Karpas-422 (cell line): ENCODE data around the gene UBE2O. TPM values are rescaled to one million over a fixed set of nuclear protein-coding genes. Genes with fewer than 3 reads are reported as not detected.
A peak's percentile ranks its signal among the peaks of the same experiment; 100 is the strongest.

Experiments used
- DNase-seq: peaks from one replicate; pipeline ENCODE4 v3.0.0-alpha.2; 2015
- H2AFZ ChIP-seq: fragments of 200-600 bp; sonication (generic); 2 replicates; pipeline ENCODE4 v1.6.1; 2014; ENCODE audit warnings: antibody characterized with exemption, low read length, mixed read lengths
- H3K27ac ChIP-seq: fragments of 200-600 bp; sonication (generic); 2 replicates; pipeline ENCODE4 v1.5.1; 2014; ENCODE audit warnings: mild to moderate bottlenecking, low read length, moderate library complexity
- H3K27me3 ChIP-seq: fragments of 200-600 bp; sonication (generic); 2 replicates; pipeline ENCODE4 v1.6.1; 2014; ENCODE audit warnings: low read length, mixed read lengths
- H3K36me3 ChIP-seq: fragments of 200-600 bp; sonication (generic); 2 replicates; pipeline ENCODE4 v1.6.1; 2014; ENCODE audit warnings: low read length, mixed read lengths; ENCODE audit not compliant: insufficient read depth
- H3K4me1 ChIP-seq: fragments of 200-600 bp; sonication (generic); 2 replicates; pipeline ENCODE4 v1.6.1; 2014; ENCODE audit warnings: mild to moderate bottlenecking, low read length, mixed read lengths
- H3K4me2 ChIP-seq: fragments of 200-600 bp; sonication (generic); 2 replicates; pipeline ENCODE4 v1.6.1; 2014; ENCODE audit warnings: low read length, low read depth, mild to moderate bottlenecking; ENCODE audit not compliant: poor library complexity, severe bottlenecking
- H3K4me3 ChIP-seq: fragments of 200-600 bp; sonication (generic); 2 replicates; pipeline ENCODE4 v1.5.1; 2014; ENCODE audit warnings: mild to moderate bottlenecking, antibody characterized with exemption, low read length, mixed read lengths
- H3K79me2 ChIP-seq: fragments of 200-600 bp; sonication (generic); 2 replicates; pipeline ENCODE4 v1.6.1; 2014; ENCODE audit warnings: mild to moderate bottlenecking, low read length, mixed read lengths
- H3K9ac ChIP-seq: fragments of 200-600 bp; sonication (generic); 2 replicates; pipeline ENCODE4 v1.6.0; 2014; ENCODE audit warnings: low read length
- H3K9me2 ChIP-seq: fragments of 200-600 bp; sonication (generic), shearing (Covaris generic); replicated peaks from 2 replicates; pipeline ENCODE4 v1.6.0; 2014; ENCODE audit warnings: mild to moderate bottlenecking, low read length, moderate library complexity; ENCODE audit not compliant: insufficient read depth
- H3K9me3 ChIP-seq: fragments of 300-700, 200-600 bp; sonication (generic); 2 replicates; pipeline ENCODE4 v1.6.1; 2014; ENCODE audit warnings: low read length, mixed read lengths
- H4K20me1 ChIP-seq: fragments of 200-600 bp; sonication (generic); 2 replicates; pipeline ENCODE4 v1.6.1; 2014; ENCODE audit warnings: mild to moderate bottlenecking, antibody characterized with exemption, low read length, low read depth; ENCODE audit not compliant: insufficient read depth
- total RNA-seq: library from RNA; depleted of rRNA; stranded (reverse); fragments of >200 nt; shearing (Covaris generic); gene quantifications from 2 replicates; pipeline ENCODE4 v1.2.3, GENCODE V29; 2014; ENCODE audit warnings: low replicate concordance

Gene UBE2O
- total RNA-seq, 1 experiment from 2014 or later = 10.5 TPM

DNA sequence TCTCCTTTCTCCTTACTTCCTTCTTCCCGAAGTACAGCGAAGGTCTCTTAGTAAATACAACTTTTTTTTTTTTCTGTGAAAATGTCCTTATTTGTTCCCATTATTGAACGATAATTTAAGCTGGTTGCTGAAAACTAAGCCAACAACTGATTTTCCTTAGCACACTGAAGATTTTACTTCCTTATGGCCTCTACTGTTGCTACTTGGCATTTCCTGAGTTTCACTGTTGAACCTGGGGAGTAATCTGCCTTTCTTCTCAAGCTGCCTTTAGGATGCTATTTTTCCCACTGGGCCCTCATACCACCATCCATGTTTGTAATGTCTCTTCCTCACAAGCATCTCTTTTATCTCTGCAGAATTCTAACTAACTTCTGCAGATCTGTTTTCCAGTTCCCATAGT is 26.1 kb downstream of the UBE2O start:
- no peaks in the 10 kb centered on the region for H3K27me3 ChIP-seq
- peaks cover 84% of the 10 kb centered on the region for H3K4me1 ChIP-seq
- no peaks in the 10 kb centered on the region for H3K9me3 ChIP-seq
- no peak overlapping the region; the same call in 1 of the 2 replicates for H3K4me3 ChIP-seq
- H2AFZ ChIP-seq = no peak overlapping the region
- H4K20me1 ChIP-seq = peaks cover 45% of the 10 kb centered on the region
- no peaks in the 10 kb centered on the region for H3K36me3 ChIP-seq
- no peaks in the 10 kb centered on the region for H3K9me2 ChIP-seq
- H3K9ac ChIP-seq = no peak overlapping the region
- peak overlapping the region; percentile 75 for H3K27ac ChIP-seq
- H3K4me2 ChIP-seq = peak overlapping the region; percentile 71
- no peak for DNase-seq
- peaks cover 11% of the 10 kb centered on the region for H3K79me2 ChIP-seq

- peaks cover 48% of the 10 kb centered on the region for H4K20me1 ChIP-seq
Measured at GRCh38 chr17:76422860-76423259, 30.1 kb downstream of the UBE2O start.

DNA sequence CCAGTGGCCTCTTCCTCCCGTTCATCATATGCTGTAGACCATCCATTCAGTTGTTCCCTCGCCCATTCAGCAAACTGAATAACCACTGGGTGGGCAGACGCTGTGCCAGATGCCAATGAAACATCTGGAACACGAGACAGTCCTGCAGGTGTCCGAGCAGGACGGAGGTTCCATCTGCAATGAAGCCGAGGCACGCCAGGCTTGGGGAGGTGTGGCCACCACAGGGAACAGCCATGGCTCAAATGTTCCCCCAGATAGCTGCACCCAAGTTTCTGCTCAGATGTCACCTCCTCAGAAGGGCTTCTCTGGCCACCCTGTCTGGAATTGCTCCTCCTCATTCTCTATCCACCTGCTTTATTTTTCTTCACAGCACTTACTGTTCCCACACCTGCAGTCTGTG is 30.5 kb downstream of the UBE2O start:
- Histone ChIP-seq H3K9me2 (no peaks in the 10 kb centered on the region), H3K27me3 (no peaks in the 10 kb centered on the region), H2AFZ (no peak overlapping the region), H3K4me3 (no peak overlapping the region), H3K4me1 (peaks cover 71% of the 10 kb centered on the region), H3K9ac (no peak overlapping the region), H3K36me3 (no peaks in the 10 kb centered on the region), H3K27ac (no peak overlapping the region; the same call in 1 of the 2 replicates), H3K9me3 (no peaks in the 10 kb centered on the region), H4K20me1 (peaks cover 49% of the 10 kb centered on the region), H3K4me2 (peak overlapping the region; percentile 39), H3K79me2 (peaks cover 23% of the 10 kb centered on the region)
- DNase-seq = no peak

More at GRCh38 chr17:76422860-76423259, 30.1 kb downstream of the UBE2O start:
- H3K27me3 ChIP-seq = no peaks in the 10 kb centered on the region
- no peak overlapping the region for H2AFZ ChIP-seq
- H3K36me3 ChIP-seq = no peaks in the 10 kb centered on the region
- no peak overlapping the region for H3K9ac ChIP-seq
- H3K9me2 ChIP-seq = no peaks in the 10 kb centered on the region
- H3K9me3 ChIP-seq = no peaks in the 10 kb centered on the region
- peaks cover 23% of the 10 kb centered on the region for H3K79me2 ChIP-seq
- H3K4me3 ChIP-seq = no peak overlapping the region
- no peak for DNase-seq
- peaks cover 74% of the 10 kb centered on the region for H3K4me1 ChIP-seq
- H3K27ac ChIP-seq = no peak overlapping the region; the same call in 1 of the 2 replicates
- H3K4me2 ChIP-seq = peak overlapping the region; percentile 39

DNA sequence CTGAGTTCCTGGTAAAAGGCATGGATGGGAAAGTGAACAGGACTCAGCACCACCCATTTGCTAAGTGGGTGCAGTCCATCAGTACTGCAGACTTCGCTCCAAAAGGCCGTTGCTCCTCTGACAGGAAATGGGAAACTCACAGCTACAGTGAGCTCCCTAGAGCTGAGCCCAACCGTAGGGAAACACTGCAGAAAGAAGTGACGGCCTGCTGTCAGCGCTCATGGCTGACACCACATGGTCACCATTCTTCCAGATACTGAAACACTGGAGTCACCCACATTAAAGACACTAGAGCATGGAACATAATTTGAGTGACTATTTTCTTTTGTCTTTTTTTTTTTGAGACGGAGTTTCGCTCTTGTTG is 31.9 kb downstream of the UBE2O start:
- H3K9me2 ChIP-seq = no peaks in the 10 kb centered on the region
- peaks cover 57% of the 10 kb centered on the region for H3K4me1 ChIP-seq
- DNase-seq = no peak
- H3K27me3 ChIP-seq = no peaks in the 10 kb centered on the region
- H3K36me3 ChIP-seq = no peaks in the 10 kb centered on the region
- no peak overlapping the region for H2AFZ ChIP-seq
- no peak overlapping the region for H3K27ac ChIP-seq
- peaks cover 19% of the 10 kb centered on the region for H3K79me2 ChIP-seq
- H3K9ac ChIP-seq = peak overlapping the region; percentile 14; the same call in 1 of the 2 replicates
- H3K9me3 ChIP-seq = no peaks in the 10 kb centered on the region
- 0 out of 2 replicates have a peak overlapping the region, but pooled peaks have one; percentile 20 for H3K4me3 ChIP-seq
- peak overlapping the region; percentile 48 for H3K4me2 ChIP-seq
- H4K20me1 ChIP-seq = peaks cover 60% of the 10 kb centered on the region

DNA sequence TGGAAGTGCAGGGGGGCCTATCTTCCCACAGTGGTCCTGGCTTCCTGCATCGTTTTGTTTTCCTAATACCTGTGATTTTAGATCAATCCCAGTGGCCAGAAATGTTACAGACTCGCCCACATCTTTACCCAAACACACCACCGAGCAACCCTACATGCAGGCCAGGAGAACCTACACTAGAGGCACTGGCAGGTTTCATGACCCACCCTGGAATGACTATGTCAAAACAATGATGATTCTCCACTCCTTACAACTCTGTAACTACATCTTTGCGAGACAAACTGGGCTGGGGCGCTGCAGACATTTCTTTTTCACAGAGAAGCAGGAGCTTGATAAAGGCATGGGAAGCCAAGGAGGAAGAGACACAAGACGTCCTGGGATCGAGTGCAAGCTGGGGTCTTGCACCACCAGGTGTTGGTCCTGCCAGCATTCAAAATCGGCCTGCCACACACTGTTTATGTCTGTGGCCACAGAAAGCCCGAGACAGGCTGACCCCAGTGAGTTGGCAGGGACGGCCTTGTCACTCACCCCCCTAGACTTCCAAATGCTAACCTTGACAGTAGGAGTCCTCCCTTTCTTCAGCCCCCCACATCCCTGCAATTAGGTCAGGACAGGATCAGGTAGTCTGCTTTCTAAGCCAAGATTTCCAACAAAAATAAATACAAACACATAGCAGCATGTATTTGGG is 32.5 kb downstream of the UBE2O start:
- H3K9me2 ChIP-seq = no peaks in the 10 kb centered on the region
- H3K9me3 ChIP-seq = no peaks in the 10 kb centered on the region
- peaks cover 62% of the 10 kb centered on the region for H4K20me1 ChIP-seq
- H3K79me2 ChIP-seq = peaks cover 19% of the 10 kb centered on the region
- H3K9ac ChIP-seq = peak overlapping the region; percentile 25; the same call in 1 of the 2 replicates
- H3K4me1 ChIP-seq = peaks cover 54% of the 10 kb centered on the region
- no peaks in the 10 kb centered on the region for H3K36me3 ChIP-seq
- peak overlapping the region; percentile 48 for H3K4me2 ChIP-seq
- no peaks in the 10 kb centered on the region for H3K27me3 ChIP-seq
- DNase-seq = no peak
- H3K4me3 ChIP-seq = peak overlapping the region; percentile 20; the same call in 1 of the 2 replicates
- H2AFZ ChIP-seq = no peak overlapping the region
- H3K27ac ChIP-seq = peak overlapping the region; percentile 10; the same call in 1 of the 2 replicates

DNA sequence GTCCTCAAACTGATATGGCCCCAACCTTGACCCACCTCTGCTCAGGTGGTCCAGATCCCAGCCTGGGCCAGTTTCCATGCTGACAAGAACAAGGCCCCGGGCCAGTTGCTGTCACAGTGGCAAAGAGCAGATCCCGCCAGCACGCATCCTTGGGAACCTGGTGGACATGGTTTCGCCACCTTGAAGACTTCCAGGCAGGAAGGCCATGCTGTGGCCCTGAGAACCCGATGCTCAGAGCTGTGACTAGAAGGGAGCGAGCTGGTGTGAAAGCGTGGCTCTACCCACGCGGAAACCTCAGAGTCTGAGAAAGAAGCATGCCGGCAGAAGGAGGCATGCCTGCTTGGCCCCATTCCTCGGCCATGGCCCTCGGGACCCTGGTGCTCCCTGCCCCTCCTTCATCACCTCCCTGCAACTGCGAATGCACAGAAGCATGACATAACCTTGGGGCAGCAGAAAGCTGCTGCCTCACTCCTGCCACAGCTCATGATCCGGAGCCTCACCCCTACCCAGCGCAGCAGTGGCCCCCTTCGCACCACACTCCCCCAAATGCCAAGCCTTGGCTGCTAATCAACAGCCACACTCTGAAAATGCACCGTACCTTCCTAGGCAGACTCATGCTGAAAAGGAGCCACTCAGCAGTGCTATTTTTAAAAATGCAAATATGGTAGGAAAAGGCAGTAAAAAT is 33.2 kb downstream of the UBE2O start:
- H3K27ac ChIP-seq = peak overlapping the region; percentile 10; the same call in 1 of the 2 replicates
- H3K4me2 ChIP-seq = peak overlapping the region; percentile 48
- H3K9me3 ChIP-seq = no peaks in the 10 kb centered on the region
- H3K9ac ChIP-seq = peak overlapping the region; percentile 25; the same call in 1 of the 2 replicates
- peak overlapping the region; percentile 20; the same call in 1 of the 2 replicates for H3K4me3 ChIP-seq
- peaks cover 63% of the 10 kb centered on the region for H4K20me1 ChIP-seq
- no peaks in the 10 kb centered on the region for H3K36me3 ChIP-seq
- H3K4me1 ChIP-seq = peaks cover 52% of the 10 kb centered on the region
- peaks cover 19% of the 10 kb centered on the region for H3K79me2 ChIP-seq
- H3K9me2 ChIP-seq = no peaks in the 10 kb centered on the region
- no peaks in the 10 kb centered on the region for H3K27me3 ChIP-seq
- DNase-seq = peak; percentile 50
- H2AFZ ChIP-seq = no peak overlapping the region

GRCh38 chr17:76417499-76418143 is 35.3 kb downstream of the UBE2O start:
- Histone ChIP-seq H3K27ac (no peak overlapping the region), H3K27me3 (no peaks in the 10 kb centered on the region), H3K9me3 (no peaks in the 10 kb centered on the region), H2AFZ (no peak overlapping the region), H3K4me3 (no peak overlapping the region), H3K36me3 (no peaks in the 10 kb centered on the region), H4K20me1 (peaks cover 62% of the 10 kb centered on the region), H3K9ac (no peak overlapping the region), H3K4me1 (peaks cover 39% of the 10 kb centered on the region), H3K79me2 (peaks cover 21% of the 10 kb centered on the region), H3K9me2 (no peaks in the 10 kb centered on the region), H3K4me2 (no peak overlapping the region)
- DNase-seq = no peak

DNA sequence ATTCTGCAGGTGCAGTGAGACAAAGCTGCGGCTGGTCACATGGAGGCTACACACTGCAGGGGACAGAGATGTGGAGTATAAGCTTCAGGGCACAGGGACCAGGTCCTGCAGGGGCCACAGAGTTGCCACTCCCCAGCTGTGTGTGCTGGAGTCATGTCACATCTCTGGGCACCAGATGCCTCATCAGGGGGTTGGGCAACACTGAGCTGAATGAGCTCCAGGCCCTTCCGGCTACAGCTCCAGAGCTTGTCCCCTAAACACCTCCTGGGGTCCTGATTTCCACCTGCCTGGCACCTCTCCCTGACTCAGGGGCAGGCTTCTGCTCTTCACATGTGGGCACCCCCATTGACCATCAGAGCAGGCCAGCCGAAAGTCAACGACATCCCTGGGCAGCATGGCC is 36.1 kb downstream of the UBE2O start:
- Histone ChIP-seq H3K9me2 (no peaks in the 10 kb centered on the region), H3K27ac (no peak overlapping the region), H3K9ac (no peak overlapping the region), H3K79me2 (peaks cover 21% of the 10 kb centered on the region), H4K20me1 (peaks cover 54% of the 10 kb centered on the region), H3K27me3 (no peaks in the 10 kb centered on the region), H2AFZ (no peak overlapping the region), H3K9me3 (no peaks in the 10 kb centered on the region), H3K4me2 (no peak overlapping the region), H3K36me3 (no peaks in the 10 kb centered on the region), H3K4me3 (no peak overlapping the region), H3K4me1 (peaks cover 32% of the 10 kb centered on the region)
- no peak for DNase-seq
